ENCODE data around the gene SLIT3.

The SLIT3 gene

DNA sequence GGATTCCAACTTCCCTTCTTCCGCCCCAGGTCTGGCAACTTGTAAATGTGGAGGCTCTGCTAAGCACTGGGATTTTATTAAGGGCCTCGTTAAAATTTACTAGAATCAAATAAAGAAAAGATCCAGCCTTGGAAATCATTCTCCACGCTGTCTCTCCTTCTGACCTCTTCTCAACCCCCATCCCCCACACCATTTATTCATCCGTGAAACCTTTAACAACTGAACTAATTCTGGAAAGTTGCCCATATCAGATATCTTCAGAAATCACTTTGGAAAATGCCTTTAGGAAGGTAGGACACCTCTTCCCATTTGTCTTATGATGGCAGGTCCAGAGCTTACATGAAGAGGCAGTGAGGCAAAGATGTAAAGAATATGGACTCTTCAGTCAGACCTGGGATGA, 288.5 kb downstream of the SLIT3 start:
- no peak overlapping the region for H3K27ac ChIP-seq (ENCODE audit: low read length)
- H3K27me3 ChIP-seq (ENCODE audit: low read depth, low read length), result peaks cover 75% of the 10 kb centered on the region
- no peaks in the 10 kb centered on the region for H3K36me3 ChIP-seq (replicated peaks; ENCODE audit: low read depth, low read length)
- no peak overlapping the region for H3K9ac ChIP-seq (ENCODE audit: low read length)
- no peak overlapping the region for H3K4me3 ChIP-seq (ENCODE audit: low read length)
- H3K4me2 ChIP-seq (ENCODE audit: low read length), result no peak overlapping the region
- H3K79me2 ChIP-seq (ENCODE audit: low read length), result no peaks in the 10 kb centered on the region
- H4K20me1 ChIP-seq (ENCODE audit: insufficient read depth, low read length), result no peaks in the 10 kb centered on the region
- no peak overlapping the region for H2AFZ ChIP-seq (ENCODE audit: low read depth, low read length)
- TF ChIP-seq EZH2phosphoT487 (IDR thresholded peaks at IDR 0.05; ENCODE audit: low read depth) (no peak), CTCF (IDR thresholded peaks at IDR 0.05; ENCODE audit: low read depth, low read length) (no peak)
- H3K4me1 ChIP-seq (ENCODE audit: low read length), result no peaks in the 10 kb centered on the region
- no peaks in the 10 kb centered on the region for H3K9me3 ChIP-seq (ENCODE audit: insufficient read depth, low read length)

- Histone ChIP-seq H4K20me1 (ENCODE audit: insufficient read depth, low read length) (no peaks in the 10 kb centered on the region), H2AFZ (ENCODE audit: low read depth, low read length) (no peak overlapping the region), H3K4me2 (ENCODE audit: low read length) (no peak overlapping the region), H3K9me3 (ENCODE audit: insufficient read depth, low read length) (no peaks in the 10 kb centered on the region), H3K4me3 (ENCODE audit: low read length) (no peak overlapping the region), H3K9ac (ENCODE audit: low read length) (no peak overlapping the region), H3K27ac (ENCODE audit: low read length) (no peak overlapping the region), H3K79me2 (ENCODE audit: low read length) (no peaks in the 10 kb centered on the region), H3K27me3 (ENCODE audit: low read depth, low read length) (peaks cover 68% of the 10 kb centered on the region), H3K36me3 (replicated peaks; ENCODE audit: low read depth, low read length) (no peaks in the 10 kb centered on the region), H3K4me1 (ENCODE audit: low read length) (no peaks in the 10 kb centered on the region)
- TF ChIP-seq CTCF (IDR thresholded peaks at IDR 0.05; ENCODE audit: low read depth, low read length) (no peak), EZH2phosphoT487 (IDR thresholded peaks at IDR 0.05; ENCODE audit: low read depth) (no peak)
Measured at GRCh38 chr5:169011451-169011850, 289.5 kb downstream of the SLIT3 start.

DNA sequence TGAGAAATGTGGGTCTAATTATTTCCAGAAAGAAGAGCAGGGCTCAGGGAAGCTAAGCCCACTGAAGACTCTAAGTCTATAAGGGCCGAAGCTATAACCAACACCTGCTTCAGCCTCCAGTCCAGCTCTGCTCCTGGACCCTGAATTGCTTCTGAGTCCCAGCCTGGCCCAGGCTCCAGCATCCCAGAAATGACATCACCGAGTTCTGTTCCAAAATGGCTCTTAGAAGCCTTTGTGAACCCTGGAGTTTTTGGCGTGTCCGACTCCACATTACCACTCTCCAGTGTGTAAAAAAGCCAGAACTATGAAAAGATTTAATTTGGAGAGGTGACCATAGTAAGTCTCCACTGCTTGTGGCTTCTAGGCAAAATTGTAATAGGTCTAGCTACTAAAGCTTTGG, 289.9 kb downstream of the SLIT3 start:
- no peak overlapping the region for H3K27ac ChIP-seq (ENCODE audit: low read length)
- H3K9ac ChIP-seq (ENCODE audit: low read length), result no peak overlapping the region
- H2AFZ ChIP-seq (ENCODE audit: low read depth, low read length), result no peak overlapping the region
- no peaks in the 10 kb centered on the region for H3K4me1 ChIP-seq (ENCODE audit: low read length)
- no peaks in the 10 kb centered on the region for H3K79me2 ChIP-seq (ENCODE audit: low read length)
- no peak for TF ChIP-seq EZH2phosphoT487 (IDR thresholded peaks at IDR 0.05; ENCODE audit: low read depth)
- no peak for TF ChIP-seq CTCF (IDR thresholded peaks at IDR 0.05; ENCODE audit: low read depth, low read length)
- H4K20me1 ChIP-seq (ENCODE audit: insufficient read depth, low read length), result no peaks in the 10 kb centered on the region
- no peak overlapping the region for H3K4me2 ChIP-seq (ENCODE audit: low read length)
- H3K4me3 ChIP-seq (ENCODE audit: low read length), result no peak overlapping the region
- peaks cover 67% of the 10 kb centered on the region for H3K27me3 ChIP-seq (ENCODE audit: low read depth, low read length)
- no peaks in the 10 kb centered on the region for H3K36me3 ChIP-seq (replicated peaks; ENCODE audit: low read depth, low read length)
- H3K9me3 ChIP-seq (ENCODE audit: insufficient read depth, low read length), result no peaks in the 10 kb centered on the region

- Histone ChIP-seq H3K9me3 (ENCODE audit: insufficient read depth, low read length) (no peaks in the 10 kb centered on the region), H4K20me1 (ENCODE audit: insufficient read depth, low read length) (no peaks in the 10 kb centered on the region), H3K36me3 (replicated peaks; ENCODE audit: low read depth, low read length) (no peaks in the 10 kb centered on the region), H3K4me1 (ENCODE audit: low read length) (no peaks in the 10 kb centered on the region), H3K9ac (ENCODE audit: low read length) (no peak overlapping the region), H3K4me3 (ENCODE audit: low read length) (no peak overlapping the region), H3K27me3 (ENCODE audit: low read depth, low read length) (peaks cover 60% of the 10 kb centered on the region), H3K4me2 (ENCODE audit: low read length) (no peak overlapping the region), H3K27ac (ENCODE audit: low read length) (no peak overlapping the region), H2AFZ (ENCODE audit: low read depth, low read length) (no peak overlapping the region), H3K79me2 (ENCODE audit: low read length) (no peaks in the 10 kb centered on the region)
- no peak for TF ChIP-seq CTCF (IDR thresholded peaks at IDR 0.05; ENCODE audit: low read depth, low read length)
- no peak for TF ChIP-seq EZH2phosphoT487 (IDR thresholded peaks at IDR 0.05; ENCODE audit: low read depth)
Measured at GRCh38 chr5:169009123-169009522, 291.8 kb downstream of the SLIT3 start.
